Measurements from ENCODE around the gene PMEPA1.

GRCh38 chr20:57684808-57685140, 25.0 kb downstream of the PMEPA1 start:
- TF ChIP-seq ZBTB33 (IDR thresholded peaks at IDR 0.05) (no peak), CTCF (IDR thresholded peaks at IDR 0.05; ENCODE audit: low read depth, low read length, missing input control) (no peak), JUND (IDR thresholded peaks at IDR 0.05) (no peak), RAD21 (IDR thresholded peaks at IDR 0.05) (no peak), YY1 (IDR thresholded peaks at IDR 0.05) (no peak), NR2F2 (IDR thresholded peaks at IDR 0.05) (no peak), TAF1 (conservative IDR thresholded peaks at IDR 0.05) (no peak), GABPA (IDR thresholded peaks at IDR 0.05 in 1 of 2, conservative IDR thresholded peaks at IDR 0.05 in 1 of 2) (no peak), EGR1 (IDR thresholded peaks at IDR 0.05; ENCODE audit: low read depth in 2 of 2) (no peak)
- TF ChIP-seq, protein P1, sequence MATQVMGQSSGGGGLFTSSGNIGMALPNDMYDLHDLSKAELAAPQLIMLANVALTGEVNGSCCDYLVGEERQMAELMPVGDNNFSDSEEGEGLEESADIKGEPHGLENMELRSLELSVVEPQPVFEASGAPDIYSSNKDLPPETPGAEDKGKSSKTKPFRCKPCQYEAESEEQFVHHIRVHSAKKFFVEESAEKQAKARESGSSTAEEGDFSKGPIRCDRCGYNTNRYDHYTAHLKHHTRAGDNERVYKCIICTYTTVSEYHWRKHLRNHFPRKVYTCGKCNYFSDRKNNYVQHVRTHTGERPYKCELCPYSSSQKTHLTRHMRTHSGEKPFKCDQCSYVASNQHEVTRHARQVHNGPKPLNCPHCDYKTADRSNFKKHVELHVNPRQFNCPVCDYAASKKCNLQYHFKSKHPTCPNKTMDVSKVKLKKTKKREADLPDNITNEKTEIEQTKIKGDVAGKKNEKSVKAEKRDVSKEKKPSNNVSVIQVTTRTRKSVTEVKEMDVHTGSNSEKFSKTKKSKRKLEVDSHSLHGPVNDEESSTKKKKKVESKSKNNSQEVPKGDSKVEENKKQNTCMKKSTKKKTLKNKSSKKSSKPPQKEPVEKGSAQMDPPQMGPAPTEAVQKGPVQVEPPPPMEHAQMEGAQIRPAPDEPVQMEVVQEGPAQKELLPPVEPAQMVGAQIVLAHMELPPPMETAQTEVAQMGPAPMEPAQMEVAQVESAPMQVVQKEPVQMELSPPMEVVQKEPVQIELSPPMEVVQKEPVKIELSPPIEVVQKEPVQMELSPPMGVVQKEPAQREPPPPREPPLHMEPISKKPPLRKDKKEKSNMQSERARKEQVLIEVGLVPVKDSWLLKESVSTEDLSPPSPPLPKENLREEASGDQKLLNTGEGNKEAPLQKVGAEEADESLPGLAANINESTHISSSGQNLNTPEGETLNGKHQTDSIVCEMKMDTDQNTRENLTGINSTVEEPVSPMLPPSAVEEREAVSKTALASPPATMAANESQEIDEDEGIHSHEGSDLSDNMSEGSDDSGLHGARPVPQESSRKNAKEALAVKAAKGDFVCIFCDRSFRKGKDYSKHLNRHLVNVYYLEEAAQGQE (IDR thresholded peaks at IDR 0.05): no peak
